Mucosa of descending colon (tissue), 3 donors: ENCODE results near the gene SERTAD2. TPM values are rescaled to one million over a fixed set of nuclear protein-coding genes. Genes with fewer than 3 reads are reported as not detected.

ENCODE experiments used
- ATAC-seq: fragments of 200-7000 bp; cut with Tn5 transposase; one replicate; pipeline ENCODE4 v1.9.1; 2020; ENCODE audit warnings: mild to moderate bottlenecking, moderate library complexity
- DNase-seq, 3 donors: peaks; one replicate each; pipeline ENCODE4 v3.0.0-alpha.2; 2020
- H3K36me3 ChIP-seq: fragments of 200-600 bp; one replicate; pipeline ENCODE4 v1.8.0; 2021; ENCODE audit warnings: low read depth, mild to moderate bottlenecking
- H3K4me1 ChIP-seq: fragments of 200-600 bp; one replicate; pipeline ENCODE4 v1.8.0; 2021; ENCODE audit warnings: low read depth, mild to moderate bottlenecking
- H3K4me3 ChIP-seq: fragments of 200-600 bp; one replicate; pipeline ENCODE4 v1.8.0; 2021; ENCODE audit warnings: mild to moderate bottlenecking
- H3K9me3 ChIP-seq: fragments of 200-600 bp; one replicate; pipeline ENCODE4 v1.8.0; 2021; ENCODE audit warnings: mild to moderate bottlenecking
- CTCF ChIP-seq: fragments of 200-600 bp; IDR thresholded peaks from one replicate; pipeline ENCODE4 v1.8.0; 2022; ENCODE audit warnings: antibody characterized with exemption, mild to moderate bottlenecking
- intact Hi-C, 2 donors: fragments of 100-400 bp; cut with DNase I in 1 of 2; cut with micrococcal nuclease in 1 of 2; formaldehyde crosslinking; loops; one replicate each; pipeline versions ENCODE4 v1.11.0 to v1.11.1; 2022; cut with DNase I, micrococcal nuclease
- total RNA-seq, 3 donors: library from RNA; stranded (reverse); fragmentation: NEBNext Ultra II Directional in 2 of 3; extraction: Animal tissue kit (Norgen Biotek cat#: 25700) in 2 of 3; gene quantifications; one replicate each; pipeline versions ENCODE4 v1.2.1 to v1.2.4, GENCODE V29; 2021 to 2023
- donor health status: DM: no; HTN: no; CAD: no; lungs with moderate emphysema.
- donor health status: DM: no; HTN: no; CAD: no.
- donor health status: DM: no; HTN: yes; CAD: no.

SERTAD2 gene
- total RNA-seq, 3 donors from 2014 or later, result 17.3 to 20.6 (median 20.6) TPM

- no peak for TF ChIP-seq CTCF
- H3K4me3 ChIP-seq, result no peak overlapping the region
- no peaks in the 10 kb centered on the region for H3K9me3 ChIP-seq
- DNase-seq (no peak), ATAC-seq (no peak)
- H3K36me3 ChIP-seq, result no peaks in the 10 kb centered on the region
- intact Hi-C loops, result no loop called here
- no peaks in the 10 kb centered on the region for H3K4me1 ChIP-seq
Observed at GRCh38 chr2:64688909-64689308, 35.2 kb upstream of the SERTAD2 start.

GRCh38 chr2:64686283-64686956, 32.7 kb upstream of the SERTAD2 start:
- Histone ChIP-seq H3K4me3 (no peak overlapping the region), H3K9me3 (no peaks in the 10 kb centered on the region), H3K36me3 (no peaks in the 10 kb centered on the region), H3K4me1 (no peaks in the 10 kb centered on the region)
- intact Hi-C loops, result no loop called here
- ATAC-seq, result peak; percentile 53
- no peak for DNase-seq
- no peak for TF ChIP-seq CTCF

GRCh38 chr2:64685430-64685829, 31.7 kb upstream of the SERTAD2 start:
- DNase-seq (no peak), ATAC-seq (peak; percentile 72)
- no peak overlapping the region for H3K4me3 ChIP-seq
- no peaks in the 10 kb centered on the region for H3K36me3 ChIP-seq
- no peaks in the 10 kb centered on the region for H3K4me1 ChIP-seq
- intact Hi-C loops, result no loop called here
- TF ChIP-seq CTCF, result no peak
- no peaks in the 10 kb centered on the region for H3K9me3 ChIP-seq

- TF ChIP-seq CTCF, result no peak
Observed at GRCh38 chr2:64683771-64684510, 30.2 kb upstream of the SERTAD2 start.

GRCh38 chr2:64681479-64681967, 27.8 kb upstream of the SERTAD2 start:
- ATAC-seq (peak; percentile 63), DNase-seq (no peak)
- Histone ChIP-seq H3K4me3 (no peak overlapping the region), H3K36me3 (no peaks in the 10 kb centered on the region), H3K9me3 (no peaks in the 10 kb centered on the region), H3K4me1 (no peaks in the 10 kb centered on the region)
- intact Hi-C loops, result no loop called here
- TF ChIP-seq CTCF, result no peak

More at GRCh38 chr2:64683771-64684510, 30.2 kb upstream of the SERTAD2 start:
- intact Hi-C loops, result no loop called here
- H3K9me3 ChIP-seq, result no peaks in the 10 kb centered on the region
- no peak for DNase-seq
- no peak for ATAC-seq
- H3K4me3 ChIP-seq, result no peak overlapping the region
- H3K4me1 ChIP-seq, result no peaks in the 10 kb centered on the region
- H3K36me3 ChIP-seq, result no peaks in the 10 kb centered on the region
